HL-60 (cell line): ENCODE data around the gene DPP8.

Source experiments
- CTCF ChIP-seq: IDR thresholded peaks from one replicate; pipeline ENCODE4 v1.5.1; 2011; ENCODE audit warnings: low read length, control low read depth, inconsistent platforms; ENCODE audit not compliant: insufficient read depth
- GABPA ChIP-seq: IDR thresholded peaks from 2 replicates; pipeline ENCODE4 v1.6.1; 2012; ENCODE audit warnings: low read depth
- POLR2AphosphoS5 ChIP-seq: IDR thresholded peaks from 2 replicates; pipeline ENCODE4 v1.6.1; 2012; ENCODE audit warnings: low read depth
- REST ChIP-seq: IDR thresholded peaks from 2 replicates; pipeline ENCODE4 v1.6.1; 2012; ENCODE audit warnings: low read depth; ENCODE audit not compliant: insufficient replicate concordance

GRCh38 chr15:65558336-65558735, 40.8 kb upstream of the DPP8 start:
- no peak for TF ChIP-seq POLR2AphosphoS5
- TF ChIP-seq CTCF: no peak
- no peak for TF ChIP-seq REST
- TF ChIP-seq GABPA: no peak
